Adrenal gland (tissue), 5 donors: ENCODE data around the gene LHFPL2.

ENCODE experiments used
- POLR2A ChIP-seq, 2 donors: fragments of 450-650 bp; IDR thresholded peaks; one replicate each; pipeline ENCODE4 v1.6.1; 2017; ENCODE audit warnings: antibody characterized with exemption in 2 of 2, mild to moderate bottlenecking in 2 of 2, moderate library complexity in 1 of 2
- TF ChIP-seq, protein P1 (sequence below), 6 experiments: fragments of 450-650 bp in 4 of 6; fragments of 200-600 bp in 2 of 6; sonication (generic) in 1 of 6; IDR thresholded peaks; 1 replicate in 5 of 6; 2 replicates in 1 of 6; pipeline versions ENCODE4 v1.5.1 to v1.8.0; 2016 to 2021; ENCODE audit warnings: antibody characterized with exemption in 6 of 6, mild to moderate bottlenecking in 2 of 6, moderate library complexity in 1 of 6
- donor health status: DM: no; HTN: no; CAD: no.

DNA sequence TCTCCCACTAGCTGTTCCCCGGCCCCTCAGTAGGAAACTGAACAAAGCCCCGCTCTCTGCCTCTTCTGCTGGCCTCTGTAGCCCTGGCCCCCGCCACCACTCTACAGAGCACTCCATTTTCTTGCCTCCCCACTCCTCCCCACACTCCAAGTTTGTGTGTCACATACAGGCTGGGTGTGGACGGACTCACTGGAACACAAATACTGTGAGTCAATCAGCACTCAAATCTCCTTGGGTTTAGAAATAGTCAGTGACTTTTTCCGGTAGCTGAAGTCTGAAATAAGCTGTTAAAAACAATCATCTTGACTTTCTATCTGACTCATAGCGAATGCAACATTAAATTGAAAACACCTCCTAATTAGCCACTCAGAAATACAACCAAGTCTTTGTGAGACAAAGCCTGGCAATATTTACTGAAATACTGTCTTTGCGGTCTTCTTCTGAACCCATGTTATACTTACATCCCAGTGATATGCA lies 122.5 kb downstream of the LHFPL2 start:
- TF ChIP-seq, protein P1, sequence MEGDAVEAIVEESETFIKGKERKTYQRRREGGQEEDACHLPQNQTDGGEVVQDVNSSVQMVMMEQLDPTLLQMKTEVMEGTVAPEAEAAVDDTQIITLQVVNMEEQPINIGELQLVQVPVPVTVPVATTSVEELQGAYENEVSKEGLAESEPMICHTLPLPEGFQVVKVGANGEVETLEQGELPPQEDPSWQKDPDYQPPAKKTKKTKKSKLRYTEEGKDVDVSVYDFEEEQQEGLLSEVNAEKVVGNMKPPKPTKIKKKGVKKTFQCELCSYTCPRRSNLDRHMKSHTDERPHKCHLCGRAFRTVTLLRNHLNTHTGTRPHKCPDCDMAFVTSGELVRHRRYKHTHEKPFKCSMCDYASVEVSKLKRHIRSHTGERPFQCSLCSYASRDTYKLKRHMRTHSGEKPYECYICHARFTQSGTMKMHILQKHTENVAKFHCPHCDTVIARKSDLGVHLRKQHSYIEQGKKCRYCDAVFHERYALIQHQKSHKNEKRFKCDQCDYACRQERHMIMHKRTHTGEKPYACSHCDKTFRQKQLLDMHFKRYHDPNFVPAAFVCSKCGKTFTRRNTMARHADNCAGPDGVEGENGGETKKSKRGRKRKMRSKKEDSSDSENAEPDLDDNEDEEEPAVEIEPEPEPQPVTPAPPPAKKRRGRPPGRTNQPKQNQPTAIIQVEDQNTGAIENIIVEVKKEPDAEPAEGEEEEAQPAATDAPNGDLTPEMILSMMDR (IDR thresholded peaks at IDR 0.05): no peak
- TF ChIP-seq POLR2A (IDR thresholded peaks at IDR 0.05): no peak
